WTC11 (cell line): ENCODE measurements around the gene USP7. TPM values are rescaled to one million over a fixed set of nuclear protein-coding genes. Genes with fewer than 3 reads are reported as not detected.

ENCODE experiments used
- AFF4 ChIP-seq: sonication (generic); formaldehyde crosslinking; IDR thresholded peaks from 2 replicates; pipeline ENCODE4 v1.8.1; 2023; ENCODE audit warnings: mild to moderate bottlenecking, missing genetic modification reagents, borderline replicate concordance
- CBFB ChIP-seq: sonication (generic); formaldehyde crosslinking; IDR thresholded peaks from 2 replicates; pipeline ENCODE4 v1.8.1; 2022; ENCODE audit warnings: mild to moderate bottlenecking, low read depth, missing genetic modification reagents
- E2F5 ChIP-seq: sonication (generic); formaldehyde crosslinking; IDR thresholded peaks from 2 replicates; pipeline ENCODE4 v1.8.1; 2022; ENCODE audit warnings: mild to moderate bottlenecking, moderate library complexity, missing genetic modification reagents
- ELF4 ChIP-seq: sonication (generic); formaldehyde crosslinking; IDR thresholded peaks from 2 replicates; pipeline ENCODE4 v1.8.1; 2022; ENCODE audit warnings: low read depth, mild to moderate bottlenecking, moderate library complexity, missing genetic modification reagents
- HMGA2 ChIP-seq: fragments of 250-450 bp; sonication (Bioruptor Pico); IDR thresholded peaks from 2 replicates; pipeline ENCODE4 v1.4.0; 2021; ENCODE audit warnings: mild to moderate bottlenecking, moderate library complexity
- IRF2 ChIP-seq: sonication (generic); formaldehyde crosslinking; IDR thresholded peaks from 2 replicates; pipeline ENCODE4 v1.8.0; 2022; ENCODE audit warnings: low read depth, missing genetic modification reagents, borderline replicate concordance
- JAZF1 ChIP-seq: fragments of 250-450 bp; sonication (Bioruptor Pico); IDR thresholded peaks from 2 replicates; pipeline ENCODE4 v1.9.0; 2021; ENCODE audit warnings: moderate library complexity, mild to moderate bottlenecking, inconsistent platforms
- KAT7 ChIP-seq: sonication (generic); formaldehyde crosslinking; IDR thresholded peaks from 2 replicates; pipeline ENCODE4 v1.8.1; 2023; ENCODE audit warnings: missing genetic modification reagents, mild to moderate bottlenecking, borderline replicate concordance
- MYBL2 ChIP-seq: sonication (generic); formaldehyde crosslinking; IDR thresholded peaks from 2 replicates; pipeline ENCODE4 v1.8.1; 2023; ENCODE audit warnings: mild to moderate bottlenecking, moderate library complexity, missing genetic modification reagents
- NR3C1 ChIP-seq: sonication (generic); formaldehyde crosslinking; conservative IDR thresholded peaks from 2 replicates; pipeline ENCODE4 v1.8.1; 2023; ENCODE audit warnings: low read depth, mild to moderate bottlenecking, missing genetic modification reagents
- OVOL2 ChIP-seq: fragments of 250-450 bp; sonication (Bioruptor Pico); IDR thresholded peaks from 2 replicates; pipeline ENCODE4 v1.9.0; 2021; ENCODE audit warnings: mild to moderate bottlenecking, borderline replicate concordance
- PRRX2 ChIP-seq: fragments of 250-450 bp; sonication (Bioruptor Pico); IDR thresholded peaks from 2 replicates; pipeline ENCODE4 v1.8.0; 2021; ENCODE audit warnings: mild to moderate bottlenecking
- RELA ChIP-seq: sonication (generic); formaldehyde crosslinking; IDR thresholded peaks from 2 replicates; pipeline ENCODE4 v1.8.1; 2022; ENCODE audit warnings: missing genetic modification reagents, mild to moderate bottlenecking, borderline replicate concordance
- RORB ChIP-seq: fragments of 250-450 bp; sonication (Bioruptor Pico); IDR thresholded peaks from 2 replicates; pipeline ENCODE4 v1.9.0; 2021; ENCODE audit warnings: mild to moderate bottlenecking
- SMAD3 ChIP-seq: sonication (generic); formaldehyde crosslinking; IDR thresholded peaks from 2 replicates; pipeline ENCODE4 v1.8.0; 2022; ENCODE audit warnings: missing genetic modification reagents, mild to moderate bottlenecking, borderline replicate concordance
- TEAD1 ChIP-seq: sonication (generic); formaldehyde crosslinking; IDR thresholded peaks from 2 replicates; pipeline ENCODE4 v1.8.0; 2022; ENCODE audit warnings: mild to moderate bottlenecking, missing genetic modification reagents
- ZNF121 ChIP-seq: sonication (generic); formaldehyde crosslinking; IDR thresholded peaks from 2 replicates; pipeline ENCODE4 v1.8.0; 2023; ENCODE audit warnings: missing genetic modification reagents
- ZNF232 ChIP-seq: sonication (generic); formaldehyde crosslinking; IDR thresholded peaks from 2 replicates; pipeline ENCODE4 v1.8.0; 2022; ENCODE audit warnings: mild to moderate bottlenecking, missing genetic modification reagents
- ZNF281 ChIP-seq: sonication (generic); formaldehyde crosslinking; IDR thresholded peaks from 2 replicates; pipeline ENCODE4 v1.8.0; 2023; ENCODE audit warnings: mild to moderate bottlenecking, missing genetic modification reagents
- ZNF317 ChIP-seq: sonication (generic); formaldehyde crosslinking; IDR thresholded peaks from 2 replicates; pipeline ENCODE4 v1.8.1; 2023; ENCODE audit warnings: low read depth, mild to moderate bottlenecking, moderate library complexity, missing genetic modification reagents, borderline replicate concordance
- ZNF512 ChIP-seq: sonication (generic); formaldehyde crosslinking; IDR thresholded peaks from 2 replicates; pipeline ENCODE4 v1.8.1; 2022; ENCODE audit warnings: missing genetic modification reagents, borderline replicate concordance
- ZNF671 ChIP-seq: fragments of 250-450 bp; sonication (Bioruptor Pico); IDR thresholded peaks from 2 replicates; pipeline ENCODE4 v1.8.0; 2021; ENCODE audit warnings: mild to moderate bottlenecking
- total RNA-seq: library from RNA; stranded (reverse); gene quantifications from 3 replicates; pipeline ENCODE4 v1.2.3, GENCODE V29; 2021
- TF ChIP-seq, protein P1 (sequence below): fragments of 250-450 bp; sonication (Bioruptor Pico); IDR thresholded peaks from 2 replicates; pipeline ENCODE4 v1.9.0; 2021; ENCODE audit warnings: mild to moderate bottlenecking
- TF ChIP-seq, protein P2 (sequence below): sonication (generic); formaldehyde crosslinking; IDR thresholded peaks from 2 replicates; pipeline ENCODE4 v1.8.1; 2023; ENCODE audit warnings: mild to moderate bottlenecking, missing genetic modification reagents
- TF ChIP-seq, protein P3 (sequence below): sonication (generic); formaldehyde crosslinking; IDR thresholded peaks from 2 replicates; pipeline ENCODE4 v1.8.0; 2022; ENCODE audit warnings: mild to moderate bottlenecking, missing genetic modification reagents

Gene USP7
- total RNA-seq, 1 experiment from 2014 or later, result 211 TPM

- TF ChIP-seq ELF4 (CRISPR knock-in tag) (no peak), ZNF317 (no peak), JAZF1 (no peak), ZNF121 (CRISPR knock-in tag) (peak; percentile 95), MYBL2 (CRISPR knock-in tag) (no peak), NR3C1 (0 out of 2 replicates have a peak, but pooled peaks have one; percentile 6), HMGA2 (CRISPR knock-in tag) (no peak), IRF2 (CRISPR knock-in tag) (no peak), CBFB (CRISPR knock-in tag) (no peak), OVOL2 (no peak), TEAD1 (CRISPR knock-in tag) (peak; percentile 92; the same call in 1 of the 2 replicates), ZNF232 (peak; percentile 48; the same call in 1 of the 2 replicates), KAT7 (CRISPR knock-in tag) (no peak), ZNF671 (CRISPR knock-in tag) (no peak), ZNF281 (CRISPR knock-in tag) (no peak; the same call in 1 of the 2 replicates), AFF4 (CRISPR knock-in tag) (no peak), SMAD3 (CRISPR knock-in tag) (peak; percentile 43; the same call in 1 of the 2 replicates), RORB (CRISPR knock-in tag) (no peak), PRRX2 (no peak), E2F5 (CRISPR knock-in tag) (no peak), ZNF512 (CRISPR knock-in tag) (no peak), RELA (CRISPR knock-in tag) (no peak)
- TF ChIP-seq, protein P1, sequence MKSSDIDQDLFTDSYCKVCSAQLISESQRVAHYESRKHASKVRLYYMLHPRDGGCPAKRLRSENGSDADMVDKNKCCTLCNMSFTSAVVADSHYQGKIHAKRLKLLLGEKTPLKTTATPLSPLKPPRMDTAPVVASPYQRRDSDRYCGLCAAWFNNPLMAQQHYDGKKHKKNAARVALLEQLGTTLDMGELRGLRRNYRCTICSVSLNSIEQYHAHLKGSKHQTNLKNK (CRISPR knock-in tag), result no peak
- TF ChIP-seq, protein P2, sequence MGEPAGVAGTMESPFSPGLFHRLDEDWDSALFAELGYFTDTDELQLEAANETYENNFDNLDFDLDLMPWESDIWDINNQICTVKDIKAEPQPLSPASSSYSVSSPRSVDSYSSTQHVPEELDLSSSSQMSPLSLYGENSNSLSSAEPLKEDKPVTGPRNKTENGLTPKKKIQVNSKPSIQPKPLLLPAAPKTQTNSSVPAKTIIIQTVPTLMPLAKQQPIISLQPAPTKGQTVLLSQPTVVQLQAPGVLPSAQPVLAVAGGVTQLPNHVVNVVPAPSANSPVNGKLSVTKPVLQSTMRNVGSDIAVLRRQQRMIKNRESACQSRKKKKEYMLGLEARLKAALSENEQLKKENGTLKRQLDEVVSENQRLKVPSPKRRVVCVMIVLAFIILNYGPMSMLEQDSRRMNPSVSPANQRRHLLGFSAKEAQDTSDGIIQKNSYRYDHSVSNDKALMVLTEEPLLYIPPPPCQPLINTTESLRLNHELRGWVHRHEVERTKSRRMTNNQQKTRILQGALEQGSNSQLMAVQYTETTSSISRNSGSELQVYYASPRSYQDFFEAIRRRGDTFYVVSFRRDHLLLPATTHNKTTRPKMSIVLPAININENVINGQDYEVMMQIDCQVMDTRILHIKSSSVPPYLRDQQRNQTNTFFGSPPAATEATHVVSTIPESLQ, result no peak
- TF ChIP-seq, protein P3, sequence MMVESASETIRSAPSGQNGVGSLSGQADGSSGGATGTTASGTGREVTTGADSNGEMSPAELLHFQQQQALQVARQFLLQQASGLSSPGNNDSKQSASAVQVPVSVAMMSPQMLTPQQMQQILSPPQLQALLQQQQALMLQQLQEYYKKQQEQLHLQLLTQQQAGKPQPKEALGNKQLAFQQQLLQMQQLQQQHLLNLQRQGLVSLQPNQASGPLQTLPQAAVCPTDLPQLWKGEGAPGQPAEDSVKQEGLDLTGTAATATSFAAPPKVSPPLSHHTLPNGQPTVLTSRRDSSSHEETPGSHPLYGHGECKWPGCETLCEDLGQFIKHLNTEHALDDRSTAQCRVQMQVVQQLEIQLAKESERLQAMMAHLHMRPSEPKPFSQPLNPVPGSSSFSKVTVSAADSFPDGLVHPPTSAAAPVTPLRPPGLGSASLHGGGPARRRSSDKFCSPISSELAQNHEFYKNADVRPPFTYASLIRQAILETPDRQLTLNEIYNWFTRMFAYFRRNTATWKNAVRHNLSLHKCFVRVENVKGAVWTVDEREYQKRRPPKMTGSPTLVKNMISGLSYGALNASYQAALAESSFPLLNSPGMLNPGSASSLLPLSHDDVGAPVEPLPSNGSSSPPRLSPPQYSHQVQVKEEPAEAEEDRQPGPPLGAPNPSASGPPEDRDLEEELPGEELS (CRISPR knock-in tag), result peak; percentile 79; the same call in 1 of the 2 replicates
These were observed 97.4 kb downstream of the USP7 start (continued) for GRCh38 chr16:8866118-8866883.
